PC-9 (cell line): ENCODE data around the gene RNF114.

ENCODE experiments used
- EZH2 ChIP-seq: fragments of 200-600 bp; sonication (generic); IDR thresholded peaks from 2 replicates; pipeline ENCODE4 v1.8.0; 2017; ENCODE audit warnings: antibody characterized with exemption, low read depth
- TF ChIP-seq, protein P1 (sequence below): fragments of 200-600 bp; sonication (generic); conservative IDR thresholded peaks from 2 replicates; pipeline ENCODE4 v1.6.1; 2017; ENCODE audit warnings: mixed run types, antibody characterized with exemption, mild to moderate bottlenecking, moderate library complexity

DNA sequence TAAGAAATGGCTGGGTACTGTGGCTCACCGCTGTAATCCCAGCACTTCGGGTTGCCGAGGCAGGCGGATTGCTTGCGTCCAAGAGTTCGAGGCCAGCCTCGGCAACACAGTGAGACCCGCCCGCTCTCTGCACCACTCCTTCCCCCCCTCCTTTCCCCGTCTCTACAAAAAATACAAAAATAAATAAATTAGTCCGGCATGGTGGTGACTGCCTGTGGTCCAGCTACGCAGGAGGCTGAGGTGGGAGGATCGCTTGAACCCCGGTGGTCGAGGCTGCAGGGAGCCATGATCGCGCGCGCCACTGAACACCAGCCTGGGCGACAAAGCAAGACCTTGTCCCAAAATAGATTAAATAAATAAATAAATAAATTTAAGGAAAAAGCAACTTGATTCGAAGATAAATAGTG is 448 bp upstream of the RNF114 start:
- TF ChIP-seq, protein P1, sequence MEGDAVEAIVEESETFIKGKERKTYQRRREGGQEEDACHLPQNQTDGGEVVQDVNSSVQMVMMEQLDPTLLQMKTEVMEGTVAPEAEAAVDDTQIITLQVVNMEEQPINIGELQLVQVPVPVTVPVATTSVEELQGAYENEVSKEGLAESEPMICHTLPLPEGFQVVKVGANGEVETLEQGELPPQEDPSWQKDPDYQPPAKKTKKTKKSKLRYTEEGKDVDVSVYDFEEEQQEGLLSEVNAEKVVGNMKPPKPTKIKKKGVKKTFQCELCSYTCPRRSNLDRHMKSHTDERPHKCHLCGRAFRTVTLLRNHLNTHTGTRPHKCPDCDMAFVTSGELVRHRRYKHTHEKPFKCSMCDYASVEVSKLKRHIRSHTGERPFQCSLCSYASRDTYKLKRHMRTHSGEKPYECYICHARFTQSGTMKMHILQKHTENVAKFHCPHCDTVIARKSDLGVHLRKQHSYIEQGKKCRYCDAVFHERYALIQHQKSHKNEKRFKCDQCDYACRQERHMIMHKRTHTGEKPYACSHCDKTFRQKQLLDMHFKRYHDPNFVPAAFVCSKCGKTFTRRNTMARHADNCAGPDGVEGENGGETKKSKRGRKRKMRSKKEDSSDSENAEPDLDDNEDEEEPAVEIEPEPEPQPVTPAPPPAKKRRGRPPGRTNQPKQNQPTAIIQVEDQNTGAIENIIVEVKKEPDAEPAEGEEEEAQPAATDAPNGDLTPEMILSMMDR: no peak
- no peak for TF ChIP-seq EZH2
